GM10248 (cell line): ENCODE measurements around the gene DGKI.

Experiments used
- CTCF ChIA-PET: fragments of 300-600 bp; sonication (Branson Sonifier 250); formaldehyde crosslinking; extraction: SDS; loops from one replicate; lab custom pipeline; 2021; ENCODE audit warnings: antibody characterized with exemption; lab: Yijun Ruan, JAX
- POLR2A ChIA-PET: fragments of 350-650 bp; sonication (Branson Sonifier 250); formaldehyde crosslinking; extraction: SDS; loops from one replicate; lab custom pipeline; 2020; ENCODE audit warnings: antibody characterized with exemption; lab: Yijun Ruan, JAX
- DNase-seq: peaks from one replicate; pipeline ENCODE4 v3.0.0; 2012; ENCODE audit errors: extremely low spot score
- TF ChIP-seq, protein P1 (sequence below): IDR thresholded peaks from 2 replicates; pipeline ENCODE4 v1.5.1; 2012; ENCODE audit warnings: mild to moderate bottlenecking, low read depth; ENCODE audit errors: extremely low read depth, missing control alignments, control extremely low read depth

DGKI gene

DNA sequence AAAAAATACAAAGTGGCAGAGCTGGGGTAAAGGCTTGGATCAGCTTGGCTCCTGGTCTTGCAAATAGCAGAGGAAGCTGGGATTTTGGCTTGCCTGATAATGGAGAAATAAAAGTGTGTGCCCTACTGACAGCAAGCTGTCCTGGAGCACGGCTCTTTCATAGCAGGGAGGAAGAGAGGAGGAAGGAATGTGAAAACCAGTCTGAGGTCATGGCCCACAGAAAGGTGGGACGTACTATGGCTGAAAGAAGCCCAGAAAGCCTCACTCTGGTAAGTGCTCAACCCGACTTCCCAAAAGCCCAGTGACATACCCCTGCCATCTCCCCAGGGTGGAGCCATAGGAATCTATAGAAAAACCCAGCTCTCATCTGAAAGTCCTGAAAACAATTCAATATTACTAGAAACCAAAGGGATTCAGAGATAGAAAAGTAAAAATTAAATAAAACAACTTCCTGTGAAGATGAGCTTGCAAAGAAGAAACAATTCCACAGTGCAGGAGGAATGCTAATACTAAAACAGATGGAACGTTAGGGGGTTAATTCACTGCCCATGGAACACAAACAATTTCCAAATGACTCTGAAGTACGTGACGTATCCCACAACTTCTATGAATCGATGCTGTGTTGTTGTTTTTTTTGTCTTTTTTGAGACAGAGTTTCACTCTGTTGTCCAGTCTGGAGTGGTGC lies 256.6 kb downstream of the DGKI start:
- ChIA-PET POLR2A (no interaction called here), CTCF (interaction anchor here (1.4 to 5.1 kb wide), 7 partner anchors 9 to 1475 kb away, joined by 4 to 27 read pairs (median 9); partner anchors contain the start of gene CREB3L2)
- TF ChIP-seq, protein P1, sequence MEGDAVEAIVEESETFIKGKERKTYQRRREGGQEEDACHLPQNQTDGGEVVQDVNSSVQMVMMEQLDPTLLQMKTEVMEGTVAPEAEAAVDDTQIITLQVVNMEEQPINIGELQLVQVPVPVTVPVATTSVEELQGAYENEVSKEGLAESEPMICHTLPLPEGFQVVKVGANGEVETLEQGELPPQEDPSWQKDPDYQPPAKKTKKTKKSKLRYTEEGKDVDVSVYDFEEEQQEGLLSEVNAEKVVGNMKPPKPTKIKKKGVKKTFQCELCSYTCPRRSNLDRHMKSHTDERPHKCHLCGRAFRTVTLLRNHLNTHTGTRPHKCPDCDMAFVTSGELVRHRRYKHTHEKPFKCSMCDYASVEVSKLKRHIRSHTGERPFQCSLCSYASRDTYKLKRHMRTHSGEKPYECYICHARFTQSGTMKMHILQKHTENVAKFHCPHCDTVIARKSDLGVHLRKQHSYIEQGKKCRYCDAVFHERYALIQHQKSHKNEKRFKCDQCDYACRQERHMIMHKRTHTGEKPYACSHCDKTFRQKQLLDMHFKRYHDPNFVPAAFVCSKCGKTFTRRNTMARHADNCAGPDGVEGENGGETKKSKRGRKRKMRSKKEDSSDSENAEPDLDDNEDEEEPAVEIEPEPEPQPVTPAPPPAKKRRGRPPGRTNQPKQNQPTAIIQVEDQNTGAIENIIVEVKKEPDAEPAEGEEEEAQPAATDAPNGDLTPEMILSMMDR, result no peak
- DNase-seq, result no peak

DNA sequence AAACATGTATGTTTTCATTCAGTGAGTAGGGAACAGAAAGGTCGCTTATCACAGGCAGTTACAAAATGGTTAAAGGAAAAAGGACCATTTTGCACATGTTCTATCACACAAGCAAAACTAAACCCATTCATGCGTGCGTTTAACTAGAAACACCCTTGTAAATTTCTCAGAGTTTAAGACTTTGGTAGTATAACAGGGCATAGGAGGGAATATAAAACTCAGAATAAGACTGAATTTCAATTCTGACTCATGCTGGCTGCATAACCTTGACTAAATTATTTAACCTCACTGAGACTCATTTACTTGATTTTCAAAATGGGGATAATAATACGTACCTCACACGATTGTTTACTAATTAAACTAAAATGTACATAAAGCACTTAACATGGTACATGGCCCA lies 259.4 kb downstream of the DGKI start:
- ChIA-PET CTCF (interaction anchor here (1.3 kb wide), 1 partner anchor 12 kb away, joined by 6 read pairs; no protein-coding TSS in a partner anchor), POLR2A (no interaction called here)
- TF ChIP-seq, protein P1, result no peak
- no peak for DNase-seq

DNA sequence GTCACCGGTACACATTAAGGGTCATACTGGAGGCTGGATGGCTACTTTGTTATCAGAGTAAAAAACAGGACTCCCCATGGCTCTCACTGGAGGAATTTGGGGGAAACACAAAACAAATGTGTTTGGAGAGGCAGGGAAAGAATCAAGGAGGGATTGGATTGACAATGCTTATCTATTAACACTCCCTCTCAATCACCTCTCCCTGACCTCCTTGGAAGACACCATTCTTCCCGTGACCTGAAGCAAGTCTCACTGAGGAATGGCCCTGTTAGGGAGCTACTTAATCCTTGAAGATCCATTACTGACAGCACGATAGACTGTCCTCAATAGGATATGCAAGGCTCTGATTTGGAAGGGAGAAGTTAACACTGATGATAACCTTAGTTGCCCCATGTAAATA lies 261.2 kb downstream of the DGKI start:
- POLR2A ChIA-PET, result no interaction called here
- no peak for DNase-seq
- TF ChIP-seq, protein P1, result no peak
- CTCF ChIA-PET, result interaction anchor here (1.1 kb wide), 2 partner anchors 20 to 41 kb away, joined by 3 read pairs; no protein-coding TSS in a partner anchor

DNA sequence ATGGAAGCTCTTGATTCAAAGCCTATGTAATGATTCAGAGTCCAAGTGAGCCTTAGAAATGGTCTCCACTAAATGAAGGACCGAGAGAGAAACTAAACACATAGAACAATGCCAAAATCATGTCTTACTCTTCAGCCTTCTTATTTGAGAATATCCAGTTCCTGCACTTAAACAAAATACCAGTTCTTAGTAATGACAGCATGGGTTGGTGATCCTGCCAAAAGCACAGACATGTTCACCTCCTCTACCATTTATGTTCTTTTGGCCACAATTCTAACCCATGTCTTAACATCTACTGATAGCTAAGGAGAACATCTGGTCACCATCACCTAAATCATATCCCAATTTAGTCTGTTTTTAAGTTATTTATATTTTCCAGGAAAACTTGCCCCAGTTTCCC lies 263.6 kb downstream of the DGKI start:
- TF ChIP-seq, protein P1, result no peak
- POLR2A ChIA-PET, result no interaction called here
- no peak for DNase-seq
- CTCF ChIA-PET, result interaction anchor here (1.1 to 4.9 kb wide), 3 partner anchors 9 to 44 kb away, joined by 3 to 26 read pairs (median 3); no protein-coding TSS in a partner anchor

DNA sequence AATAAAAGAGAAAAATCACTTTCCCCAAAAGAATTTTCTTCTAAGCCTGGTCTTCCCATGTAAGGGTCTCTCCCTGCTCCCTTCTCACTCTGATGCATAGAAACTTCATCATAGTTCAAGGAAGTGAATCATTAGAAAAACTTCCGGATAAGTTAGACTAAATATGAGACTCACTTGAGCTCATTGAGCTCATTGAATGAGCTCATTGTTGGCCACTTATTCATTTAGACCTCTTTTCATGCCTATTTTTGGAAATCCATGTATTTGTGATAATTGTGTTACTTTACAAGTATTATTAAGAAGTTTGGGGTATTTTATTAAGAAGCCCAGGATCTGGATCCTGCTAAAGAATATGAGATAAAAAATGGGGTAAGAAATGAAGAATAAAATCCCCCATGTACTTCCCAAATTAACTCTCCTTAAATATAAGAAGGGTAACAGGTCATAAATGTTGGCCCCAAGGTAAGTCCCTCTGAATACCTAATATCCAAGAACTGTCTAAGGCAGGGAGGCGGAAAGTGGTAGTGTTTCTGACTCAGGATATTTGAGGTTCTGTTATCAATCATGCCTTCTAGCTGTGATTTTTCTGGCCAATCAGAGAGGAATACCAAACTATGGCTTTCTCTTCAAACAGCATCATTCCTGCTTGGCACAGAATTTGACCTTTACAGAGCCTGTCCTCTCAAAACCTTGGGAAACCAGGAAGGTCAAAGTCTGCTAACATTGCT lies 266.7 kb downstream of the DGKI start:
- ChIA-PET CTCF (interaction anchor here (4.9 kb wide), 1 partner anchor 12 kb away, joined by 26 read pairs; no protein-coding TSS in a partner anchor), POLR2A (no interaction called here)
- no peak for DNase-seq
- TF ChIP-seq, protein P1, result no peak

DNA sequence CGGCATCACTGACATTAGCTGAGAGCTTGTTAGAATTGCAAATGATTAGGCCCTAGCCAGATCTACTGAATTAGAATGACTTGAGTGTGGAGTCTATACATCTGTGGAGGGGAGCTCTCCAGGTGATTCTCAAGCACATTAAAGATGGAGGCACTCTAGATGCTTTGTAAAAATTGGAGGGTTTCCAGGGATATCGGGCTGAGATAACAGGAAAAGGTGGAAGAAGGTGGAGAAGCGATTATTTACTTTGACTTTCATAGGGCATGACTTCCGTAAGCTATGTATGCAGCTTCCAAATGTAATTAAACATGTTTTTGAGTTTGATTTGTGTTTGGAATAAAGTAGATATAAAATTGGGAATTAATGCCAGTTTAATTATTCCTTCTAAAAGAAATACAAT lies 268.2 kb downstream of the DGKI start:
- ChIA-PET CTCF (interaction anchor here (0.7 to 1.3 kb wide), 3 partner anchors 13 to 35 kb away, joined by 3 to 4 read pairs (median 3); no protein-coding TSS in a partner anchor), POLR2A (no interaction called here)
- DNase-seq, result no peak
- TF ChIP-seq, protein P1, result no peak
